KMS-11 (cell line): ENCODE data around the gene NKIRAS2.
"Not testable (repeated sequence)": the region's sequence is repeated elsewhere in the genome, so short reads cannot be mapped to it uniquely, and the experiment has no call there.

Experiments
- H2AFZ ChIP-seq: fragments of 200-600 bp; sonication (generic); 2 replicates; pipeline ENCODE4 v1.6.1; 2016; ENCODE audit warnings: antibody characterized with exemption, mixed run types, low read depth
- H3K27ac ChIP-seq: fragments of 200-600 bp; sonication (generic); 2 replicates; pipeline ENCODE4 v1.6.1; 2016; ENCODE audit warnings: mild to moderate bottlenecking, mixed run types
- H3K27me3 ChIP-seq: fragments of 200-600 bp; sonication (generic); 2 replicates; pipeline ENCODE4 v1.6.1; 2017; ENCODE audit warnings: mild to moderate bottlenecking, low read depth, mixed run types, moderate library complexity; ENCODE audit not compliant: insufficient read depth
- H3K36me3 ChIP-seq: fragments of 200-600 bp; sonication (generic); 2 replicates; pipeline ENCODE4 v1.6.1; 2017; ENCODE audit warnings: mild to moderate bottlenecking, mixed run types; ENCODE audit not compliant: insufficient read depth
- H3K4me1 ChIP-seq: fragments of 200-600 bp; sonication (generic); 2 replicates; pipeline ENCODE4 v1.6.1; 2016; ENCODE audit warnings: mild to moderate bottlenecking, low read depth, mixed run types; ENCODE audit not compliant: poor library complexity, severe bottlenecking
- H3K4me2 ChIP-seq: fragments of 200-600 bp; sonication (generic); 2 replicates; pipeline ENCODE4 v1.7.0; 2016; ENCODE audit warnings: mild to moderate bottlenecking, mixed run types
- H3K4me3 ChIP-seq: fragments of 200-600 bp; sonication (generic); IDR thresholded peaks from 2 replicates; pipeline ENCODE4 v1.6.1; 2017; ENCODE audit warnings: low read depth, low read length, mixed read lengths; ENCODE audit not compliant: insufficient read depth
- H3K79me2 ChIP-seq: fragments of 200-600 bp; sonication (generic); 2 replicates; pipeline ENCODE4 v1.6.1; 2016; ENCODE audit warnings: low read depth, mixed run types; ENCODE audit not compliant: insufficient read depth
- H3K9ac ChIP-seq: fragments of 200-600 bp; sonication (generic); 2 replicates; pipeline ENCODE4 v1.6.1; 2016; ENCODE audit warnings: mild to moderate bottlenecking, mixed run types
- H4K20me1 ChIP-seq: fragments of 200-600 bp; sonication (generic); 2 replicates; pipeline ENCODE4 v1.6.1; 2016; ENCODE audit warnings: mild to moderate bottlenecking, mixed run types; ENCODE audit not compliant: insufficient read depth
- TF ChIP-seq, protein P1 (sequence below): fragments of 200-600 bp; sonication (generic); conservative IDR thresholded peaks from 2 replicates; pipeline ENCODE4 v1.6.1; 2017; ENCODE audit warnings: low read depth, mild to moderate bottlenecking, antibody characterized with exemption, low read length, moderate library complexity, mixed read lengths

NKIRAS2 gene

DNA sequence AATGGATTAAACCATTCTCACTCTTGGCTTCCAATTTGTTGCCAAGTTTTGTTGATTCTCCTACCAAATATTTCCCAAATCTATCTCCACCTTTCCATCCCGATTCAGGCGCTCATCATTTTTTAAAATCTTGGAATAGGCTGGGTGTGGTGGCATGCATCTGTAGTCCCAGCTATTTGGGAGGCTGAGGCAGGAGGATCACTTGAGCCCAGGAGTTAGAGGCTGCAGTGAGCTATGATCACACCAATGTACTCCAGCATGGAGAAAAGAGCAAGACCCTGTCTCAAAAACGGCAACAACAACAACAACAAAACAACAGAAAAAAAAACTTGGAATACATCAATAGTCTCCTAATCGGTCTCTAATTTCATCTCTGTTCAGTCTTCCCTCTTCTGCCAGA is 902 bp upstream of the NKIRAS2 start:
- no peaks in the 10 kb centered on the region for H4K20me1 ChIP-seq
- H3K27me3 ChIP-seq = no peaks in the 10 kb centered on the region
- TF ChIP-seq, protein P1, sequence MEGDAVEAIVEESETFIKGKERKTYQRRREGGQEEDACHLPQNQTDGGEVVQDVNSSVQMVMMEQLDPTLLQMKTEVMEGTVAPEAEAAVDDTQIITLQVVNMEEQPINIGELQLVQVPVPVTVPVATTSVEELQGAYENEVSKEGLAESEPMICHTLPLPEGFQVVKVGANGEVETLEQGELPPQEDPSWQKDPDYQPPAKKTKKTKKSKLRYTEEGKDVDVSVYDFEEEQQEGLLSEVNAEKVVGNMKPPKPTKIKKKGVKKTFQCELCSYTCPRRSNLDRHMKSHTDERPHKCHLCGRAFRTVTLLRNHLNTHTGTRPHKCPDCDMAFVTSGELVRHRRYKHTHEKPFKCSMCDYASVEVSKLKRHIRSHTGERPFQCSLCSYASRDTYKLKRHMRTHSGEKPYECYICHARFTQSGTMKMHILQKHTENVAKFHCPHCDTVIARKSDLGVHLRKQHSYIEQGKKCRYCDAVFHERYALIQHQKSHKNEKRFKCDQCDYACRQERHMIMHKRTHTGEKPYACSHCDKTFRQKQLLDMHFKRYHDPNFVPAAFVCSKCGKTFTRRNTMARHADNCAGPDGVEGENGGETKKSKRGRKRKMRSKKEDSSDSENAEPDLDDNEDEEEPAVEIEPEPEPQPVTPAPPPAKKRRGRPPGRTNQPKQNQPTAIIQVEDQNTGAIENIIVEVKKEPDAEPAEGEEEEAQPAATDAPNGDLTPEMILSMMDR = no peak
- no peak overlapping the region for H3K9ac ChIP-seq
- no peak overlapping the region for H2AFZ ChIP-seq
- no peak overlapping the region for H3K27ac ChIP-seq
- H3K36me3 ChIP-seq = no peaks in the 10 kb centered on the region
- no peak overlapping the region for H3K4me3 ChIP-seq
- H3K4me2 ChIP-seq = no peak overlapping the region
- H3K4me1 ChIP-seq = peaks cover 47% of the 10 kb centered on the region
- peaks cover 46% of the 10 kb centered on the region for H3K79me2 ChIP-seq

DNA sequence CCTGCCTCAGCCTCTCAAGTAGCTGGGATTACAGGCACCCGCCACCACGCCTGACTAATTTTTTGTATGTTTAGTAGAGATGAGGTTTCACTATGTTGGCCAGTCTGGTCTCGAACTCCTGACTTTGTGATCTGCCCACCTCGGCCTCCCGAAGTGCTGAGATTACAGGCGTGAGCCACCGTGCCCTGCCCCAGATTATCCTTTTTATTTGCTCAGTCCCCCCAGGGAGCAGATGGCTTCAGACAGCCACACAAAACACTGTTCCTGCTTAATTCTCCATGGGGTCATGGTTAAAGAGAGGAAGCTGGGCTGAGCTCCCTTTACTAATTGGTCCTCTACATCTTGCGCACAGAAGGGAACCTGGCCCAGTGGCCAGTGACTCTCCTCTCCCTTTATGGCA is 955 bp downstream of the NKIRAS2 start:
- not testable (repeated sequence) for H3K36me3 ChIP-seq, H3K27ac ChIP-seq, H4K20me1 ChIP-seq, H2AFZ ChIP-seq, H3K4me3 ChIP-seq, H3K27me3 ChIP-seq
- Histone ChIP-seq H3K79me2 (peaks cover 27% of the 10 kb centered on the region), H3K9ac (peak overlapping the region; percentile 58; the same call in 1 of the 2 replicates), H3K4me2 (peak overlapping the region; percentile 91), H3K4me1 (peaks cover 45% of the 10 kb centered on the region)

DNA sequence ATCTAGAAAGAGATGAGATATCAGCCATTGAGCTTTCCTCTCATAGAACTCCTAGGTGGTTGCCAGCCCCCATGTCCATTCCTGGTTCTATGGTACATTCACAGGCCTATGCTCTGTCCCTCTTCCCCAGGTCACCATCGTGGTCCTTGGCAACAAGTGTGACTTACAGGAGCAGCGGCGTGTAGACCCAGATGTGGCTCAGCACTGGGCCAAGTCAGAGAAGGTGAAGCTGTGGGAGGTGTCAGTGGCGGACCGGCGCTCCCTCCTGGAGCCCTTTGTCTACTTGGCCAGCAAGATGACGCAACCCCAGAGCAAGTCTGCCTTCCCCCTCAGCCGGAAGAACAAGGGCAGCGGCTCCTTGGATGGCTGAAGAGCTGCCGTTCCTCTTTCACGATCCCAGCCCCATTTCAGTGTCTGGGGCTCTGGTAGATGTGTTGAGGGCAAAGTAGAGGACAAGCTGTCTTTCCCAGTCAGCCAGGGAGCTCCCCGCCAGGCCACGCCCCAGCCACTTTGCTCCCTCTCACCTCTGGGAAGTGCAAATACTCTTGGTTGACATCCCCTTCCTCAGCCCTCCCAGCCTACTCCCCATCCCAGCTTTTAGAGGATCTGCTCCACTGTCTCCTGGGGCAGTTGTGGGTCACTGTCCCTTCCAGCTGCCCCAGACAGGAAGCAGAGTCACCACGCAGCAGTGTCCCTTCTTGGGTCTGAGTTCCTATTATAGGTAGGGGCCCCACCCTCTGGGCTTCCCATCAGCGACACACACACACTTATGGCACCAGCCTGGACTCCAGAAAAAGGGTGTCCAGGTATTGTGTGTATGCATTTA is 3.8 kb downstream of the NKIRAS2 start:
- Histone ChIP-seq H3K79me2 (peaks cover 14% of the 10 kb centered on the region), H3K27ac (no peak overlapping the region), H3K36me3 (no peaks in the 10 kb centered on the region), H3K4me3 (no peak overlapping the region), H2AFZ (no peak overlapping the region), H3K27me3 (no peaks in the 10 kb centered on the region), H4K20me1 (no peaks in the 10 kb centered on the region), H3K9ac (no peak overlapping the region), H3K4me2 (no peak overlapping the region), H3K4me1 (peaks cover 33% of the 10 kb centered on the region)
- TF ChIP-seq, protein P1 = no peak

DNA sequence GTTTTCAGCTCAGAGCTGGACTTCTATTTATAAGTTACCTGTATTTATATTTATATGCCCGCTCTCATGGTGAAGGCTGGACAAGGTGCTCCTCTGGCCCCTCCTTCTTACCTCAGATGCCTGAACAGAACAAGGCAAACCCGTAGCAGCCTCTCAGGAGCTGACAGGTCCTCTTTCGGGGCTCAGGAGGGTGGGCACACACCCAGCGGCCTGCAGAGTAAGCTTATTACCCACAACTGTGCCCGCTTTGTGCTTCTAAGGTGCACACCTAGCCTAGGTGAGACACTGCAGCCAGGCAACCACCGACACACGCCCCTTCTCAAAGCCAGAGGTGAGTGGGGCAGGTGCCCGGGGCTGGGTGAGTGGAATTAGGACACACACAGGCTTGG is 5.3 kb downstream of the NKIRAS2 start:
- Histone ChIP-seq H3K27ac (no peak overlapping the region), H2AFZ (no peak overlapping the region), H3K4me1 (peaks cover 29% of the 10 kb centered on the region), H3K9ac (no peak overlapping the region), H3K36me3 (no peaks in the 10 kb centered on the region), H3K27me3 (no peaks in the 10 kb centered on the region; the same call in 1 of the 2 replicates), H3K4me3 (no peak overlapping the region), H3K4me2 (peak overlapping the region; percentile 9; the same call in 1 of the 2 replicates), H4K20me1 (no peaks in the 10 kb centered on the region), H3K79me2 (peaks cover 12% of the 10 kb centered on the region; the same call in 1 of the 2 replicates)
- TF ChIP-seq, protein P1 = peak; percentile 64

DNA sequence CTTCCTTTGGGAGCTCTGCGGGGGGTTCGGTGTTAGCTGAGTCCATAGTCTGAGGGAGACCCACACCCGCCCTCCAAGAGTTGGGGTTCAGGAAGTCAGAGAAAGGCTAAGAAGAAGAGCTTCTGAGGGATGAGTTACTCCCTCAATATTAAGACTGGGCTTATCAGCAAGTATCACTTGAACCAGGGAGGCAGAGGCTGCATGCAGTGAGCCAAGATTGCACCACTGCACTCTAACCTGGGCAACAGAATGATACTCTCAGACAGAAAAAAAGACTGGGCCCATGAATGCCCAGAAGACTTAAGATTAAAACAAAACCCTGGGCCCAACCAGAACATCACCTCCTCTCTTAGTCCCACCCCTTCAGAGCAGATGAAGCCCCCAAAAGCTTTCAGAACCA is 6.0 kb downstream of the NKIRAS2 start:
- H3K4me1 ChIP-seq = peaks cover 24% of the 10 kb centered on the region
- H3K27ac ChIP-seq = no peak overlapping the region
- no peak overlapping the region for H3K4me3 ChIP-seq
- no peaks in the 10 kb centered on the region for H4K20me1 ChIP-seq
- H2AFZ ChIP-seq = no peak overlapping the region
- no peak overlapping the region for H3K9ac ChIP-seq
- H3K4me2 ChIP-seq = no peak overlapping the region
- TF ChIP-seq, protein P1 = no peak
- H3K36me3 ChIP-seq = no peaks in the 10 kb centered on the region
- H3K27me3 ChIP-seq = no peaks in the 10 kb centered on the region; the same call in 1 of the 2 replicates
- peaks cover 5% of the 10 kb centered on the region; the same call in 1 of the 2 replicates for H3K79me2 ChIP-seq
